ENCODE data around the gene BZW2.

The BZW2 gene

GRCh38 chr7:16616542-16616941 is 29.4 kb upstream of the BZW2 start:
- Histone ChIP-seq H3K27ac (ENCODE audit: insufficient read depth, low read depth, low read length, poor library complexity, severe bottlenecking) (no peak overlapping the region), H3K4me1 (ENCODE audit: control insufficient read depth, insufficient read depth, low read length) (peaks cover 4% of the 10 kb centered on the region), H3K27me3 (ENCODE audit: control insufficient read depth, insufficient read depth, low read length, poor library complexity, severe bottlenecking) (no peaks in the 10 kb centered on the region), H3K4me3 (ENCODE audit: insufficient read depth, low read depth, low read length) (no peak overlapping the region), H3K36me3 (ENCODE audit: control insufficient read depth, insufficient read depth, low read length) (peaks cover 3% of the 10 kb centered on the region), H3K9me3 (ENCODE audit: control insufficient read depth, low read length) (no peaks in the 10 kb centered on the region)
- WGBS, 2 experiments: 85 to 90% methylated on average over 17 of the region's 18 CpGs

DNA sequence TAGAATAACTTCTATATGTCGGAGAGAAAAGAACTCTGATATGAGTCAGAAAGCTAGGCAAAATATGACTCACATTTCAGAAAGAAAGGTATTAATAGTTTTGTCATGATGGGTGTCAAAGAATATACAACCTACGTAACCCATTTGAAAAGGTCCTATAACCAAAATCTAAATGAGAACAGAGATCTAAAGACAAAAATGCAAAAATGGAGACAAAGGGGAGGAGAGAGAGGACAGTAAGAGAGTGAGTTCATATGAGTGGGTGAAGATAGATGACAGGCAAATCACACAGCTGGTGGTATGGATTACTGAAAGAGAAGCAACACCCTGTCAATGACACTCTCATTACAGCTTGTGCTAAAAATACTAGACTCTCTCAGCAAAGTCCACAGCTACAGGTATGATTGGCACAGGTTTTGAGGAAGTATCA is 26.0 kb upstream of the BZW2 start:
- Histone ChIP-seq H3K27me3 (ENCODE audit: control insufficient read depth, insufficient read depth, low read length, poor library complexity, severe bottlenecking) (no peaks in the 10 kb centered on the region), H3K4me3 (ENCODE audit: insufficient read depth, low read depth, low read length) (no peak overlapping the region), H3K36me3 (ENCODE audit: control insufficient read depth, insufficient read depth, low read length) (peaks cover 3% of the 10 kb centered on the region), H3K4me1 (ENCODE audit: control insufficient read depth, insufficient read depth, low read length) (peaks cover 4% of the 10 kb centered on the region), H3K9me3 (ENCODE audit: control insufficient read depth, low read length) (no peaks in the 10 kb centered on the region), H3K27ac (ENCODE audit: insufficient read depth, low read depth, low read length, poor library complexity, severe bottlenecking) (no peak overlapping the region)
- WGBS, 2 experiments: 92 to 100% methylated on average over 1 to 2 of the region's 2 CpGs

GRCh38 chr7:16626388-16626787 is 19.6 kb upstream of the BZW2 start:
- H3K36me3 ChIP-seq (ENCODE audit: control insufficient read depth, insufficient read depth, low read length): no peaks in the 10 kb centered on the region
- no peaks in the 10 kb centered on the region for H3K27me3 ChIP-seq (ENCODE audit: control insufficient read depth, insufficient read depth, low read length, poor library complexity, severe bottlenecking)
- 75% methylated on average over 2 of the region's 2 CpGs for WGBS, 2 experiments
- no peaks in the 10 kb centered on the region for H3K9me3 ChIP-seq (ENCODE audit: control insufficient read depth, low read length)
- no peak overlapping the region for H3K27ac ChIP-seq (ENCODE audit: insufficient read depth, low read depth, low read length, poor library complexity, severe bottlenecking)
- H3K4me1 ChIP-seq (ENCODE audit: control insufficient read depth, insufficient read depth, low read length): no peaks in the 10 kb centered on the region
- no peak overlapping the region for H3K4me3 ChIP-seq (ENCODE audit: insufficient read depth, low read depth, low read length)

- WGBS, 2 experiments: 100% methylated on average over 1 of the region's 2 CpGs; no CpG with 5 or more reads in 1 of the 2 experiments
- Histone ChIP-seq H3K4me1 (ENCODE audit: control insufficient read depth, insufficient read depth, low read length) (no peaks in the 10 kb centered on the region), H3K36me3 (ENCODE audit: control insufficient read depth, insufficient read depth, low read length) (no peaks in the 10 kb centered on the region), H3K9me3 (ENCODE audit: control insufficient read depth, low read length) (no peaks in the 10 kb centered on the region), H3K27me3 (ENCODE audit: control insufficient read depth, insufficient read depth, low read length, poor library complexity, severe bottlenecking) (no peaks in the 10 kb centered on the region), H3K4me3 (ENCODE audit: insufficient read depth, low read depth, low read length) (no peak overlapping the region), H3K27ac (ENCODE audit: insufficient read depth, low read depth, low read length, poor library complexity, severe bottlenecking) (no peak overlapping the region)
Measured at GRCh38 chr7:16627236-16627635, 18.7 kb upstream of the BZW2 start.

DNA sequence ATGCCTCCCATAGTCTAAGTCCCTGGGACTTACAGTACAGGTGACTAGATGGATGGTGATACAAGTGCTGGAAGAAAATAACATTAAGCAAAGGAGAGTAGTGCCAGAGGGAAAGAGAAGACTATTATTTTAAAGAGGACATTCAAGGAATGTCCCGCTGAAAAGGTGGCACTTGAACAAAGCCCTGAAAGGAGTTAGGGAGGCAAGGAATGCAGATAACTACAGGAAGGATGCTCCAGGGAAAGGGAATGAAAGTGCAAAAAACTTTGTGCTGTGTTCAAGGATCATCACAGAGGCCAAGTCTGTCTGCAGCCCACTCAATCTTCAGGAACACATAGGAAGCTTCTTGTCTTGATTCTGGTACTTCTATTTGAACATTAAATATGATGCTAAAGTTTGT is 15.3 kb upstream of the BZW2 start:
- no peaks in the 10 kb centered on the region for H3K27me3 ChIP-seq (ENCODE audit: control insufficient read depth, insufficient read depth, low read length, poor library complexity, severe bottlenecking)
- no peaks in the 10 kb centered on the region for H3K9me3 ChIP-seq (ENCODE audit: control insufficient read depth, low read length)
- H3K4me1 ChIP-seq (ENCODE audit: control insufficient read depth, insufficient read depth, low read length): no peaks in the 10 kb centered on the region
- WGBS, 2 experiments: 18 to 21% methylated on average over 1 of the region's 1 CpG
- no peaks in the 10 kb centered on the region for H3K36me3 ChIP-seq (ENCODE audit: control insufficient read depth, insufficient read depth, low read length)
- no peak overlapping the region for H3K27ac ChIP-seq (ENCODE audit: insufficient read depth, low read depth, low read length, poor library complexity, severe bottlenecking)
- no peak overlapping the region for H3K4me3 ChIP-seq (ENCODE audit: insufficient read depth, low read depth, low read length)

- H3K36me3 ChIP-seq (ENCODE audit: control insufficient read depth, insufficient read depth, low read length): no peaks in the 10 kb centered on the region
- H3K27ac ChIP-seq (ENCODE audit: insufficient read depth, low read depth, low read length, poor library complexity, severe bottlenecking): no peak overlapping the region
- H3K4me3 ChIP-seq (ENCODE audit: insufficient read depth, low read depth, low read length): no peak overlapping the region
- H3K4me1 ChIP-seq (ENCODE audit: control insufficient read depth, insufficient read depth, low read length): no peaks in the 10 kb centered on the region
- 93% methylated on average over 4 of the region's 4 CpGs for WGBS, 2 experiments
- H3K27me3 ChIP-seq (ENCODE audit: control insufficient read depth, insufficient read depth, low read length, poor library complexity, severe bottlenecking): no peaks in the 10 kb centered on the region
- no peaks in the 10 kb centered on the region for H3K9me3 ChIP-seq (ENCODE audit: control insufficient read depth, low read length)
Measured at GRCh38 chr7:16634271-16634738, 11.7 kb upstream of the BZW2 start.

GRCh38 chr7:16636555-16637101 is 9.4 kb upstream of the BZW2 start:
- no peaks in the 10 kb centered on the region for H3K27me3 ChIP-seq (ENCODE audit: control insufficient read depth, insufficient read depth, low read length, poor library complexity, severe bottlenecking)
- no peak overlapping the region for H3K4me3 ChIP-seq (ENCODE audit: insufficient read depth, low read depth, low read length)
- WGBS, 2 experiments: 83 to 95% methylated on average over 1 of the region's 1 CpG
- H3K9me3 ChIP-seq (ENCODE audit: control insufficient read depth, low read length): no peaks in the 10 kb centered on the region
- no peak overlapping the region for H3K27ac ChIP-seq (ENCODE audit: insufficient read depth, low read depth, low read length, poor library complexity, severe bottlenecking)
- no peaks in the 10 kb centered on the region for H3K36me3 ChIP-seq (ENCODE audit: control insufficient read depth, insufficient read depth, low read length)
- no peaks in the 10 kb centered on the region for H3K4me1 ChIP-seq (ENCODE audit: control insufficient read depth, insufficient read depth, low read length)

DNA sequence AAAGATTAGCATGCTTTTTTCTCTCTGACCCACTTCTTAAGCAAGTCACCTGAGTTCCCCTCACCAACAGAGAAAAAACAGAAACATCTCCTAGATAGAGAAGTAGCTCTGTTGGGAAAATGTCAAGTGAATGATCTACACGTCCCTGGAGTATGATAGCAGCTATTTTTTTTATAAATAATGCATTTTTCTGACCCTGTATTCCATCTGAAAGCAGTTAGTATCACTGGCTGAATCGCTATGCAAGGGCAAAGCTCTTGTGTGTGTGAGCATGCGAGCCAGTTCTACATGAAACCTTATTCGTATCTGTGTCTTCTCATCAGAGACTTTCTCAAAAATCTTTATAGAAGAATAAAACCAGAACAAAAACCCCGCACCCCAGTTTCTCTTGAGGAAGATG is 8.6 kb upstream of the BZW2 start:
- WGBS, 2 experiments: 93 to 94% methylated on average over 5 of the region's 5 CpGs
- H3K27me3 ChIP-seq (ENCODE audit: control insufficient read depth, insufficient read depth, low read length, poor library complexity, severe bottlenecking): no peaks in the 10 kb centered on the region
- no peaks in the 10 kb centered on the region for H3K9me3 ChIP-seq (ENCODE audit: control insufficient read depth, low read length)
- H3K27ac ChIP-seq (ENCODE audit: insufficient read depth, low read depth, low read length, poor library complexity, severe bottlenecking): no peak overlapping the region
- H3K36me3 ChIP-seq (ENCODE audit: control insufficient read depth, insufficient read depth, low read length): no peaks in the 10 kb centered on the region
- no peak overlapping the region for H3K4me3 ChIP-seq (ENCODE audit: insufficient read depth, low read depth, low read length)
- H3K4me1 ChIP-seq (ENCODE audit: control insufficient read depth, insufficient read depth, low read length): no peaks in the 10 kb centered on the region

DNA sequence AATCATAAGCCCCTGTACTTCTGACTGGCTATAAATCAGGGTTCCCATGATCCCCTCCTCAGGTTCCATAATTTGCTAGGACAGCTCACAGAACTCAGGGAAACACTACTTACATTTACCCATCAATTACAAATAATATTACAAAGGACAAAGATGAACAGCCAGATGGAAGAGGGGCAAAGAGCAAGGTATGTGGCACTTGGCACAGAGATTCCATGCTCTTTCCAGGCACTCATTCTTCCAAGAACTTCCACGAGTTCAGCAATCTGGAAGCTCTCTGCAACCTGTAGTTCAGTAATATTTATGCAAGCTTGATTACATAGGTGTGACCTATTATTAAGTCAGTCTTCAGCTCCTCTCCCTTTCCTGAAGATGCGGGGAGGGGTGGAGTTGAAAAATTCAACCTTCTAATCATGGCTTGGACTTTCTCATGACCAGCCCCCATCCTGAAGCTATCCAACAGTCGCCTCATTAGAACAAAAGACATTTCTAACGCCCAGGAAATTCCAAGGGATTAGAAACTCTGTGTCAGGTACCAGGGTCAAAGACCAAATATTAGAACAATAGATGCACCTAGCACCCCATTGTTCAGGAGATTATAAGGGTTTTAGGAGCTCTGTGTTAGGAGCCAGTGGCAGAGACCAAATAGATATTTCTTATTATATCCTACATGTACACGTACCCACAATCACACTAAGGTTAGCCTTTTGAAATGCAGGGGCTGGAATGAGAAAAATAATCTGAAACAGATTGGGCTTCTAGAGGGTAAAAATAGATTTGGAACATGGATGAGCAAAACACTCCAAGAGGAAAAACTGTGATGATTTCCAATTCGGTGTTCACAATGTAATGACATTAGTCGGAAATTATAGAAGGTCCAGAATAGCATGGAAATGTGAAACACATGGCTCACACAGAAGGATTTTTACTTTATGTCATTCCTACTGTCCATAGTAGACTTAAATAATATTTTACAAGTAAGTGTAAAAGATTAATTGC is 7.4 kb upstream of the BZW2 start:
- Histone ChIP-seq H3K9me3 (ENCODE audit: control insufficient read depth, low read length) (no peaks in the 10 kb centered on the region), H3K27ac (ENCODE audit: insufficient read depth, low read depth, low read length, poor library complexity, severe bottlenecking) (no peak overlapping the region), H3K4me3 (ENCODE audit: insufficient read depth, low read depth, low read length) (no peak overlapping the region), H3K36me3 (ENCODE audit: control insufficient read depth, insufficient read depth, low read length) (no peaks in the 10 kb centered on the region), H3K27me3 (ENCODE audit: control insufficient read depth, insufficient read depth, low read length, poor library complexity, severe bottlenecking) (no peaks in the 10 kb centered on the region), H3K4me1 (ENCODE audit: control insufficient read depth, insufficient read depth, low read length) (peaks cover under 1% of the 10 kb centered on the region)
- 79 to 92% methylated on average over 6 to 7 of the region's 7 CpGs for WGBS, 2 experiments

DNA sequence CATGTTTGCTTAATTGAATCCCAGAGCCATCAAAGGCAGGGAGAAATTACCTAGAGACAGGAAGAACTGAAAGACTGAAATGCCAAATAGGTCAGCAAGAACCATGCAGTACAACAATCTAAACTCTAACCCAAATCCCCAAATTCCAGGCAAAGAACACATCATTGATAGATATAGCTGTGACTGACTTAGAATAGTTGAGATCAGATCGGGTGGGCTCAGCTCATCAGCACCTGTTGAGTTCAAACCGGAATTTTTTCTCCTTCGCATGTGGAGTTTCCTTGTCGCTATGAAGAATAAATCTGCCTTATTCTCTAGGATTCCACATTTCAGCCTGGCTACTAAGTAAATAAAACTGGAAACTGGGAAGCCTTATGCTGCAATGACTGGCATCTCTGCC is 1.8 kb upstream of the BZW2 start:
- H3K36me3 ChIP-seq (ENCODE audit: control insufficient read depth, insufficient read depth, low read length): no peaks in the 10 kb centered on the region
- H3K27ac ChIP-seq (ENCODE audit: insufficient read depth, low read depth, low read length, poor library complexity, severe bottlenecking): no peak overlapping the region
- peaks cover 8% of the 10 kb centered on the region for H3K27me3 ChIP-seq (ENCODE audit: control insufficient read depth, insufficient read depth, low read length, poor library complexity, severe bottlenecking)
- no peaks in the 10 kb centered on the region for H3K9me3 ChIP-seq (ENCODE audit: control insufficient read depth, low read length)
- peak overlapping the region; percentile 90 for H3K4me3 ChIP-seq (ENCODE audit: insufficient read depth, low read depth, low read length)
- WGBS, 2 experiments: 84 to 99% methylated on average over 4 of the region's 4 CpGs
- H3K4me1 ChIP-seq (ENCODE audit: control insufficient read depth, insufficient read depth, low read length): peaks cover 25% of the 10 kb centered on the region

Measured in ectodermal cell (in vitro differentiated cells).